ENCODE data around the gene SUPT3H.

Gene SUPT3H

DNA sequence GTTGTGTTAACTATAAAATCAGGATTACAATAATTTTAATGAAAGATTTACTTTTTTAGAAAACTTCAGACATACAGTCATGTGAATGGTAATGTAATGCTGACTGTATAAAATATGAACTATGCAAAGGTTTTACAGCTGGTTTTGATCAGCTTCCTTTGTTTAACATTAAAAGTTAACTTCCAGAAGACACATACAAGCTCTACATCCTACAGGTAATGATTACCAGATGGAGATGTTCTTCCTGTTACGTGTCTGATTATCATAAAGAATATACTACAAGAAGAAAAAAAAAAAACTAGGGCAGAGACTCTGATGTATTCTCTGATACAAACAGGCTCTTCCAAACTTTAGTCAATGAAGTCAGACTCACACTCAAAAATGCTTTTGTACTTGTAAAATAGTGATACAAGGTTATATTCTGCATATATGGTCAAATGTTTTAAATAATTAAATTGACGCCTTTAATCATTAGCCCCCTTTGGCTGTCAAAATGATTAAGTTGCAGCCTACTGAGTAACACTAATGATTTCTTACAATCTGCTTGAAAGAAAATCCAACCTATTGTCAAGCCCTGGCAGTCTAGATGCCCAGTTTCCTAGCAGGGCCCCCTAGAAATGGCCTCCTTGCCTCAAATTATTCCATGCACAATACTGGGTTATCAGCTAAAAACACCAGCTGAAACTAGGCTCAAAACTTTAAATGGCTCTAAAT lies 301.4 kb downstream of the SUPT3H start:
- no peak overlapping the region for H3K4me3 ChIP-seq (ENCODE audit: low read depth, low read length)
- DNase-seq (ENCODE audit: low read depth): no peak
- TF ChIP-seq, protein P1, sequence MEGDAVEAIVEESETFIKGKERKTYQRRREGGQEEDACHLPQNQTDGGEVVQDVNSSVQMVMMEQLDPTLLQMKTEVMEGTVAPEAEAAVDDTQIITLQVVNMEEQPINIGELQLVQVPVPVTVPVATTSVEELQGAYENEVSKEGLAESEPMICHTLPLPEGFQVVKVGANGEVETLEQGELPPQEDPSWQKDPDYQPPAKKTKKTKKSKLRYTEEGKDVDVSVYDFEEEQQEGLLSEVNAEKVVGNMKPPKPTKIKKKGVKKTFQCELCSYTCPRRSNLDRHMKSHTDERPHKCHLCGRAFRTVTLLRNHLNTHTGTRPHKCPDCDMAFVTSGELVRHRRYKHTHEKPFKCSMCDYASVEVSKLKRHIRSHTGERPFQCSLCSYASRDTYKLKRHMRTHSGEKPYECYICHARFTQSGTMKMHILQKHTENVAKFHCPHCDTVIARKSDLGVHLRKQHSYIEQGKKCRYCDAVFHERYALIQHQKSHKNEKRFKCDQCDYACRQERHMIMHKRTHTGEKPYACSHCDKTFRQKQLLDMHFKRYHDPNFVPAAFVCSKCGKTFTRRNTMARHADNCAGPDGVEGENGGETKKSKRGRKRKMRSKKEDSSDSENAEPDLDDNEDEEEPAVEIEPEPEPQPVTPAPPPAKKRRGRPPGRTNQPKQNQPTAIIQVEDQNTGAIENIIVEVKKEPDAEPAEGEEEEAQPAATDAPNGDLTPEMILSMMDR (IDR thresholded peaks at IDR 0.05; ENCODE audit: low read depth, low read length): no peak
- no peak for TF ChIP-seq POLR2A (IDR thresholded peaks at IDR 0.05; ENCODE audit: extremely low read depth, insufficient read length)
- TF ChIP-seq, protein P2, sequence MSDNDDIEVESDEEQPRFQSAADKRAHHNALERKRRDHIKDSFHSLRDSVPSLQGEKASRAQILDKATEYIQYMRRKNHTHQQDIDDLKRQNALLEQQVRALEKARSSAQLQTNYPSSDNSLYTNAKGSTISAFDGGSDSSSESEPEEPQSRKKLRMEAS (IDR thresholded peaks at IDR 0.05; ENCODE audit: low read depth, low read length): no peak
- no peak for TF ChIP-seq MYC (IDR thresholded peaks at IDR 0.05; ENCODE audit: low read depth, low read length)

DNA sequence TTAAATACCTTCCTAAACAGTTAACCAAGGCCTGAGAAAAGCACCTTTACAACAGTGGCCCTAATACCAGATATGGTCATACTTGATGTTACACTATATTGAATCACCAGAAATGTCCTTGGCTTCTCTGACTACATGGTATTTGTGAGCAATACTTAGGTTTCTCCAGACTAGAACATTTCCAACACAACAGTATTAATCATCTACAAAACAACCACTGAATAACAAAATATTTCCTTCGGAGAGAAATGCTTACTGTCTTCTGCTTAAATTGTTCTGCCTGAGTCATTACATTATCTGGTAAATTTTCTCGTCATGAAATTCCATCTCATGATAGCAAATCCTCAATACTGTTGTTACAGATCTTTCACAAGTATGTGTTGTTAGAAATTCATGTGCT lies 302.5 kb downstream of the SUPT3H start:
- TF ChIP-seq POLR2A (IDR thresholded peaks at IDR 0.05; ENCODE audit: extremely low read depth, insufficient read length): no peak
- no peak for TF ChIP-seq MYC (IDR thresholded peaks at IDR 0.05; ENCODE audit: low read depth, low read length)
- TF ChIP-seq, protein P1 (IDR thresholded peaks at IDR 0.05; ENCODE audit: low read depth, low read length): no peak
- TF ChIP-seq, protein P2 (IDR thresholded peaks at IDR 0.05; ENCODE audit: low read depth, low read length): no peak
- DNase-seq (ENCODE audit: low read depth): no peak
- no peak overlapping the region for H3K4me3 ChIP-seq (ENCODE audit: low read depth, low read length)

DNA sequence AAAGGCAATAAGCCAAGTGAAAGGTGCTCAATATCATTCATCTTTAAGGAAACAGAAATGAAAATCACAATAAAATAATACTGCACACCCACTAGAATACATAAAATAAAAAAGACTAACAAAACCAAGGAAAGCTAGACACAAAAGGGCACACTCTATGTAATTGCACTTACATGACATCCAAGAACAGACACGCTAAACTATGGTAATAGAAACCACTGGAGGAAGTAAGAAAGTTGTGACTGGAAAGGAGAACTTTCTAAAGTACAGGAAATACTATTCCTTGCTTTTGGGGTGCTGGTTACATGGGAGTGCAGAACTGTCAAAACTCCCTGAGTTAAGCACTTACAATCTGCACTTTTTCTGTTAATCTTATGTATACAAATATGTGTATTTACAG lies 303.3 kb downstream of the SUPT3H start:
- TF ChIP-seq, protein P1 (IDR thresholded peaks at IDR 0.05; ENCODE audit: low read depth, low read length): no peak
- TF ChIP-seq, protein P2 (IDR thresholded peaks at IDR 0.05; ENCODE audit: low read depth, low read length): no peak
- TF ChIP-seq MYC (IDR thresholded peaks at IDR 0.05; ENCODE audit: low read depth, low read length): no peak
- no peak for TF ChIP-seq POLR2A (IDR thresholded peaks at IDR 0.05; ENCODE audit: extremely low read depth, insufficient read length)
- DNase-seq (ENCODE audit: low read depth): peak; percentile 21
- H3K4me3 ChIP-seq (ENCODE audit: low read depth, low read length): no peak overlapping the region

DNA sequence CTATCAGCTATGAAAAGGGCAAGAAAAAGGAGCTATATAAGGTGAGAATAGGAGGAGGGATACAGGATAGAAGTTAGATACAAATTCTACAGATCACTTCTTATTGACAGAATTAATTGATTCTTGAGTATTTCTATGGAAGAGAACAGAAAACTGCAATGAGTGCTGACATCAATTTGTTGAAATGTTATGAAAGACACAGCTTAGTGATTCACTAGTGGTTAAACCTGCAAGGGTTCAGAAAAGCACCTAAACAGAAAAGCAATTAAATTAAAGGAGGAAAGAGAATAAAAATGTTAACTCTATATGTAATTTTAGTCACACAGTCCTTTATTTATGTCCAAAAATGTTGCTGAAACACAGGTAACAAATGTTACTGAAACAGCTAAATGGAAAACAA lies 304.0 kb downstream of the SUPT3H start:
- DNase-seq (ENCODE audit: low read depth): no peak
- no peak overlapping the region for H3K4me3 ChIP-seq (ENCODE audit: low read depth, low read length)
- TF ChIP-seq MYC (IDR thresholded peaks at IDR 0.05; ENCODE audit: low read depth, low read length) (no peak), POLR2A (IDR thresholded peaks at IDR 0.05; ENCODE audit: extremely low read depth, insufficient read length) (no peak)
- TF ChIP-seq, protein P2 (IDR thresholded peaks at IDR 0.05; ENCODE audit: low read depth, low read length): no peak
- TF ChIP-seq, protein P1 (IDR thresholded peaks at IDR 0.05; ENCODE audit: low read depth, low read length): no peak

DNA sequence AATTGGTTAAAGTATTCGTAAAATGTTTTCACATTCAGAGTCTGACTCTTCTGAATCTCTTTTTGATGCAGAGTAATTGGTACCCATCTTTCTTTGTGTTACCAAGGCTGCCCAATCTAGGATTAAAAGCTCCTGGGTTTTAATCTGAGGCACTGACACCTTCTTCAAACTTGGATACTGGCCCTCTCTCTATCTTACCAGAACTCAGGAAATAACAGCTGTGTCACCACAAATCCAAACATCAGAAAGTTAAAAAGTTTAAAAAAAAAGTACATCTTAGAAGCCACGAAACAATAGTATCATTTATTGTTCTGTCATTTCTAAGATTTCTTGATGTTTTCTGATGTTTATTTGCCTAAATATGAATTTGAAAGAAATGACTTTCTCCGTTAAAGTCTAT lies 305.1 kb downstream of the SUPT3H start:
- TF ChIP-seq POLR2A (IDR thresholded peaks at IDR 0.05; ENCODE audit: extremely low read depth, insufficient read length): no peak
- TF ChIP-seq, protein P2 (IDR thresholded peaks at IDR 0.05; ENCODE audit: low read depth, low read length): no peak
- TF ChIP-seq MYC (IDR thresholded peaks at IDR 0.05; ENCODE audit: low read depth, low read length): no peak
- TF ChIP-seq, protein P1 (IDR thresholded peaks at IDR 0.05; ENCODE audit: low read depth, low read length): no peak

More for the DNA sequence above, 305.1 kb downstream of the SUPT3H start:
- DNase-seq (ENCODE audit: low read depth): no peak
- no peak overlapping the region for H3K4me3 ChIP-seq (ENCODE audit: low read depth, low read length)
